Effector memory CD4-positive, alpha-beta T cell (primary cell): ENCODE results near the gene TSPAN11.

Source experiments
- DNase-seq, 3 donors: peaks; one replicate each; pipeline ENCODE4 v3.0.0-alpha.2; 2020
- H3K27ac ChIP-seq: 2 replicates; pipeline ENCODE4 v1.7.0; 2013; ENCODE audit warnings: mild to moderate bottlenecking, low read length, moderate library complexity; ENCODE audit not compliant: insufficient read depth, poor library complexity, severe bottlenecking
- H3K27me3 ChIP-seq: replicated peaks from 2 replicates; pipeline ENCODE4 v1.7.0; 2013; ENCODE audit warnings: mild to moderate bottlenecking, low read length; ENCODE audit not compliant: insufficient read depth, control insufficient read depth, poor library complexity, severe bottlenecking
- H3K36me3 ChIP-seq: 2 replicates; pipeline ENCODE4 v1.7.0; 2013; ENCODE audit warnings: mild to moderate bottlenecking, low read length, moderate library complexity; ENCODE audit not compliant: control insufficient read depth, insufficient read depth
- H3K4me1 ChIP-seq: 2 replicates; pipeline ENCODE4 v1.7.0; 2013; ENCODE audit warnings: low read length, mild to moderate bottlenecking; ENCODE audit not compliant: control insufficient read depth, insufficient read depth, poor library complexity, severe bottlenecking
- H3K4me3 ChIP-seq: 2 replicates; pipeline ENCODE4 v1.7.0; 2013; ENCODE audit warnings: low read length, low read depth, mild to moderate bottlenecking; ENCODE audit not compliant: insufficient read depth, poor library complexity, severe bottlenecking
- H3K9me3 ChIP-seq: 2 replicates; pipeline ENCODE4 v1.7.0; 2013; ENCODE audit warnings: mild to moderate bottlenecking, low read length, moderate library complexity; ENCODE audit not compliant: control insufficient read depth

Gene TSPAN11

DNA sequence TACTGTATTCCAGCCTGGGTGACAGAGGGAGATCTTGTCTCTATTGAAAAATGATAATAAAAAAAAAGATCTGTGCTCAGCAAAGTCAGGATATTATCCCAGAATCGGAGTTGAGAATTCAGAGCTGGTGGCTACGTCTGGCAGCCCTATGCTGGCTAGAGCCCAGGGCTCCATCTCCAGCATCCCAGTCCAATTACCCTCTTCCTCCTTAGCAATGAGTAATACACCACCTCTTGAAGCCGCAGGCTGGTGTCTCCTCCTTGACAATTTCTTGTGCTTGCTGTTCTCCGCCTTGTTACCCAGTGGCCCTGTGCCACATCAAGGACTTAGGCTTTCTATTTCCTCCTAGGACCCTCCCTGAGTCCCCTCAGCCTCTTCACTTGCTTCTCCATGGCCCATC, 108.7 kb downstream of the TSPAN11 start:
- no peak overlapping the region for H3K4me3 ChIP-seq
- no peak for DNase-seq
- no peaks in the 10 kb centered on the region for H3K9me3 ChIP-seq
- H3K27me3 ChIP-seq: no peaks in the 10 kb centered on the region
- no peaks in the 10 kb centered on the region for H3K36me3 ChIP-seq
- no peak overlapping the region for H3K27ac ChIP-seq
- no peaks in the 10 kb centered on the region for H3K4me1 ChIP-seq

DNA sequence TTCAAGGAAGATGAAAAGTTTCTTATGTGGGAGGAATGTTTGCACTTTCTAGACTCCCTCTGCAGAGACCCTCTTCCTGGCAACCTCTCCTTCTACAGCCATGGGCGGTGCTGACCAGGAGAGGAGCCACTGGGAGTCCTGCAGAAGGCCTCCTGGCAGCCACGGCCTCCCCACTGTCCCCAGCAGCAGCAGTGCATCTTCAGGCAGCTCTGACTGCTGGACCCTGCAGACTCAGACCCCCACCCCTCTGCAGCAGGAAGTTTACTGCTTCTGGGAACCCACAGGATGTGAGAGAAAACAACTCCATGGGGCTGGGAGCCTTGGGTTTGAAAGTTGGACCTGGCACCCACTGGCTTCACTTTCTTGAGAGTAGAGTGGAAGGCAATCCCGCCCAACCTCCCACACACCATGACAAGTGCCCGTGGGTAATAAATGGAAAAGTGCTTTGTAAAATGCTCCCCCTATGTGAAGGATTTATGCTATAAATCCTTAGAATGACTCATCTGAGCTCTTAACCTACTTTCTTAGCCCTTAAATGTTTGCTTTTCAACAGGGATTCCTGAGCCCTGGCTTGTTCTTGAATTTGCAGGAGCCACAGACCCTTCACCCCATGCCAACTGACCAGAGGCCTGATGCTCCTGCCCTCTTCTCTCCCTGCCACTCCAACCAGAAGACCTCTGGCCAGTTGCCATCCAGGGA, 109.6 kb downstream of the TSPAN11 start:
- no peak overlapping the region for H3K27ac ChIP-seq
- H3K4me1 ChIP-seq: no peaks in the 10 kb centered on the region
- H3K27me3 ChIP-seq: no peaks in the 10 kb centered on the region
- H3K9me3 ChIP-seq: no peaks in the 10 kb centered on the region
- DNase-seq: no peak
- H3K36me3 ChIP-seq: no peaks in the 10 kb centered on the region
- no peak overlapping the region for H3K4me3 ChIP-seq

GRCh38 chr12:31037028-31037427, 110.5 kb downstream of the TSPAN11 start:
- H3K27me3 ChIP-seq: no peaks in the 10 kb centered on the region
- H3K4me3 ChIP-seq: no peak overlapping the region
- no peak overlapping the region for H3K27ac ChIP-seq
- no peaks in the 10 kb centered on the region for H3K4me1 ChIP-seq
- DNase-seq: no peak
- H3K36me3 ChIP-seq: no peaks in the 10 kb centered on the region
- H3K9me3 ChIP-seq: no peaks in the 10 kb centered on the region

DNA sequence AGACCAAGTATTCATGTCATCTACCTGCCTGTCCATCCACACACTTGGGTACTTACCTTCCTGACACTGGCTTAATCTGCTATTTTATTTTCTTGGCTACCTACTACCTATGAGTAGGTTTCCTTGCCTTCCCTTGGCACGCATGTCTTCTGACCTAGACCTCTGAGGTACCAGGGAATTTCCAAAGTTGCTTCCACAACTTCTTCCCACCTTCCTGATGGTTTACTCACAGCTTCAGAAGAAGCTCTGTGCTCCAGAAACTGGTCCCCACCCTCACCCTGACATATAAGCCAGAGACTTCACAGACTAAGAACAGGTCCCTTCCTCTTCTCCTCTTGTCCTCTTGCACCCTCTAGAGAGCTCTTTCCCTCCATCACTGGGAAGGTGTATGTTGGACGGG, 111.4 kb downstream of the TSPAN11 start:
- Histone ChIP-seq H3K4me3 (no peak overlapping the region), H3K9me3 (no peaks in the 10 kb centered on the region), H3K36me3 (no peaks in the 10 kb centered on the region), H3K4me1 (no peaks in the 10 kb centered on the region), H3K27ac (no peak overlapping the region), H3K27me3 (no peaks in the 10 kb centered on the region)
- no peak for DNase-seq

DNA sequence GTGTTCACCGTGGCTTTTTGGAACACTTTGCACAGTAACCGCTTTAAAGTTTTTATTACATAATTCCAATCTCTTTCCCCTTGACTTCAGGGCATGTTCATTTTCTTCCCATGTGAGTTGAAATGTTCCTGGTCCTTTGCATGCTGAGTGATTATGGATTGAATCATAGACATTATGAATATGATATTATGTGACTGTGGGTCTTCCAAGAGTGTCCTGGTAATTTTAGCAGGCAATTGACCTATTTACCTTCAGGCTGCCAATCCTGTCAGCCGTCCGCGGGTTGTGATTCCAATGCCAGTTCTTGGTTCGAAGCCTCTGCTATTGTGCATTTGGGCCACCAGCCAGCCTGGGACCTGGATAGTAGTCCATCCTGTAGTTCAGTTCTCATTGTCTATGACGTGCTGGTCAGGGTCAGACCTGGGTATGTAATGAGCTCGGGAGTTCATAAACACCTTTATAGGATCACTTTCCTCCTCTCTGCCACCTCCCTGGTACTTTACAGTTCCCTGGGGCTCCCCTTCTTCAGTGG, 114.6 kb downstream of the TSPAN11 start:
- DNase-seq: no peak
- Histone ChIP-seq H3K4me1 (no peaks in the 10 kb centered on the region), H3K27ac (no peak overlapping the region), H3K27me3 (no peaks in the 10 kb centered on the region), H3K9me3 (no peaks in the 10 kb centered on the region), H3K4me3 (no peak overlapping the region), H3K36me3 (no peaks in the 10 kb centered on the region)
